H9 (cell line): ENCODE data around the gene TPSB2. TPM values are rescaled to one million over a fixed set of nuclear protein-coding genes. Genes with fewer than 3 reads are reported as not detected.

ENCODE experiments used
- DNase-seq: peaks from one replicate; pipeline ENCODE4 v3.0.0-alpha.2; 2017
- H2AFZ ChIP-seq: one replicate; pipeline ENCODE4 v1.6.1; 2013; ENCODE audit warnings: mild to moderate bottlenecking, low read length, control low read depth, moderate library complexity
- H2AK5ac ChIP-seq: 2 replicates; pipeline ENCODE4 v1.6.1; 2013; ENCODE audit warnings: low read length, control low read depth, mixed read lengths; ENCODE audit not compliant: insufficient read length
- H2BK120ac ChIP-seq: one replicate; pipeline ENCODE4 v1.6.1; 2013; ENCODE audit warnings: low read depth, mild to moderate bottlenecking, low read length, control low read depth, inconsistent platforms; ENCODE audit not compliant: poor library complexity, severe bottlenecking
- H2BK12ac ChIP-seq: 2 replicates; pipeline ENCODE4 v1.6.1; 2013; ENCODE audit warnings: low read length, control low read depth, mixed read lengths, low read depth; ENCODE audit not compliant: insufficient read length
- H2BK15ac ChIP-seq: 2 replicates; pipeline ENCODE4 v1.6.1; 2013; ENCODE audit warnings: low read depth, low read length, control low read depth
- H2BK20ac ChIP-seq: one replicate; pipeline ENCODE4 v1.6.1; 2013; ENCODE audit warnings: low read depth, mild to moderate bottlenecking, low read length, control low read depth, inconsistent platforms; ENCODE audit not compliant: poor library complexity, severe bottlenecking
- H2BK5ac ChIP-seq: 2 replicates; pipeline ENCODE4 v1.6.1; 2013; ENCODE audit warnings: low read length, control low read depth, mixed read lengths; ENCODE audit not compliant: insufficient read length
- H3K14ac ChIP-seq: 2 replicates; pipeline ENCODE4 v1.6.1; 2013; ENCODE audit warnings: low read length, control low read depth; ENCODE audit not compliant: insufficient read depth
- H3K18ac ChIP-seq: 2 replicates; pipeline ENCODE4 v1.6.1; 2013; ENCODE audit warnings: low read depth, mild to moderate bottlenecking, mixed read lengths, low read length, control low read depth; ENCODE audit not compliant: insufficient read length
- H3K23ac ChIP-seq: 2 replicates; pipeline ENCODE4 v1.6.1; 2013; ENCODE audit warnings: low read length, control low read depth, mixed read lengths, low read depth; ENCODE audit not compliant: insufficient read length
- H3K23me2 ChIP-seq: 2 replicates; pipeline ENCODE4 v1.6.1; 2013; ENCODE audit warnings: low read depth, mild to moderate bottlenecking, mixed read lengths, low read length, control low read depth; ENCODE audit not compliant: insufficient read length, poor library complexity, severe bottlenecking
- H3K27ac ChIP-seq: 2 replicates; pipeline ENCODE4 v1.5.1; 2013; ENCODE audit warnings: low read length, control low read depth, mixed read lengths, low read depth; ENCODE audit not compliant: insufficient read length
- H3K27me3 ChIP-seq: 2 replicates; pipeline ENCODE4 v1.6.1; 2013; ENCODE audit warnings: low read length, control low read depth, inconsistent platforms; ENCODE audit not compliant: insufficient read depth
- H3K4ac ChIP-seq: 2 replicates; pipeline ENCODE4 v1.6.1; 2013; ENCODE audit warnings: low read depth, mild to moderate bottlenecking, control low read depth, inconsistent platforms, low read length, moderate library complexity
- H3K4me1 ChIP-seq: 2 replicates; pipeline ENCODE4 v1.6.1; 2013; ENCODE audit warnings: low read length, control low read depth, inconsistent platforms; ENCODE audit not compliant: insufficient read depth
- H3K4me2 ChIP-seq: 2 replicates; pipeline ENCODE4 v1.6.1; 2013; ENCODE audit warnings: low read length, control low read depth, mixed read lengths; ENCODE audit not compliant: insufficient read length, insufficient read depth
- H3K56ac ChIP-seq: 2 replicates; pipeline ENCODE4 v1.6.1; 2013; ENCODE audit warnings: low read depth, mild to moderate bottlenecking, mixed read lengths, low read length, control low read depth; ENCODE audit not compliant: insufficient read length
- H3K79me1 ChIP-seq: 2 replicates; pipeline ENCODE4 v1.6.1; 2013; ENCODE audit warnings: low read depth, mild to moderate bottlenecking, moderate library complexity, low read length, control low read depth, inconsistent platforms; ENCODE audit not compliant: insufficient read depth, poor library complexity, severe bottlenecking
- H3K79me2 ChIP-seq: 2 replicates; pipeline ENCODE4 v1.6.1; 2013; ENCODE audit warnings: low read length, control low read depth, inconsistent platforms; ENCODE audit not compliant: insufficient read depth
- H3K9ac ChIP-seq: 2 replicates; pipeline ENCODE4 v1.6.1; 2013; ENCODE audit warnings: low read length, control low read depth, mixed read lengths; ENCODE audit not compliant: insufficient read length; ENCODE audit errors: extremely low read depth
- H3K9me3 ChIP-seq: one replicate; pipeline ENCODE4 v1.6.1; 2013; ENCODE audit warnings: low read depth, low read length, inconsistent platforms; ENCODE audit not compliant: control insufficient read depth
- H3T11ph ChIP-seq: one replicate; pipeline ENCODE4 v1.6.1; 2013; ENCODE audit warnings: mild to moderate bottlenecking, low read length, control low read depth, inconsistent platforms
- H4K20me1 ChIP-seq: one replicate; pipeline ENCODE4 v1.6.1; 2013; ENCODE audit not compliant: control insufficient read depth, insufficient read length, insufficient read depth
- H4K5ac ChIP-seq: 2 replicates; pipeline ENCODE4 v1.6.1; 2013; ENCODE audit warnings: low read depth, mild to moderate bottlenecking, mixed read lengths, low read length, control low read depth; ENCODE audit not compliant: insufficient read length
- H4K8ac ChIP-seq: replicated peaks from 2 replicates; pipeline ENCODE4 v1.6.1; 2013; ENCODE audit warnings: low read length, control low read depth, mixed read lengths, low read depth; ENCODE audit not compliant: insufficient read length
- H4K91ac ChIP-seq: 2 replicates; pipeline ENCODE4 v1.6.1; 2013; ENCODE audit warnings: low read depth, mild to moderate bottlenecking, moderate library complexity, mixed read lengths, low read length, control low read depth; ENCODE audit not compliant: insufficient read length
- H3K27ac Mint-ChIP-seq, 3 experiments: 2 replicates in 2 of 3; 3 replicates in 1 of 3; pipeline ENCODE4 v1.8.0; 2020 to 2021; ENCODE audit warnings: mixed read lengths in 3 of 3, mild to moderate bottlenecking in 1 of 3, moderate library complexity in 1 of 3
- H3K27me3 Mint-ChIP-seq: 2 replicates; pipeline ENCODE4 v1.8.0; 2021; ENCODE audit warnings: low read depth, mild to moderate bottlenecking, moderate library complexity, mixed read lengths
- H3K36me3 Mint-ChIP-seq, 3 experiments: 2 replicates in 2 of 3; 3 replicates in 1 of 3; pipeline ENCODE4 v1.8.0; 2020 to 2021; ENCODE audit warnings: low read depth in 3 of 3, mixed read lengths in 3 of 3; ENCODE audit not compliant: insufficient read depth in 1 of 3
- H3K4me1 Mint-ChIP-seq, 2 experiments: 2 replicates each; pipeline ENCODE4 v1.8.0; 2020; ENCODE audit warnings: mixed read lengths in 2 of 2
- H3K4me3 Mint-ChIP-seq, 2 experiments: 2 replicates in 1 of 2; 3 replicates in 1 of 2; pipeline ENCODE4 v1.8.0; 2020 to 2021; ENCODE audit warnings: mild to moderate bottlenecking in 2 of 2, mixed read lengths in 2 of 2, moderate library complexity in 1 of 2
- H3K9me3 Mint-ChIP-seq, 2 experiments: 2 replicates in 1 of 2; 3 replicates in 1 of 2; pipeline ENCODE4 v1.8.0; 2020; ENCODE audit warnings: mild to moderate bottlenecking in 2 of 2, mixed read lengths in 2 of 2, moderate library complexity in 1 of 2
- WGBS: extraction: QIAGEN DNeasy Blood & Tissue Kit; methylation state at CpG from one replicate; pipeline ENCODE4 v1.1.7; 2013; ENCODE audit warnings: missing lambda C conversion rate, low lambda C conversion rate, mixed read lengths; ENCODE audit not compliant: insufficient read length; ENCODE audit errors: extremely low coverage; 5-methylcytosine and 5-hydroxymethylcytosine counted together
- total RNA-seq: library from RNA; stranded (reverse); gene quantifications from 2 replicates; pipeline ENCODE4 v1.2.1, GENCODE V29; 2021
- TF ChIP-seq, protein P1 (sequence below): fragments of 200-600 bp; sonication (generic); conservative IDR thresholded peaks from 3 replicates; pipeline ENCODE4 v1.8.0; 2021; ENCODE audit warnings: antibody characterized with exemption, mild to moderate bottlenecking

TPSB2 gene
- total RNA-seq, 1 experiment from 2014 or later = not detected

GRCh38 chr16:1262846-1263221 lies 32.9 kb upstream of the TPSB2 start:
- peaks cover 0 to 4% (median 2%) of the 10 kb centered on the region in 3 experiments; a peak in 3 of 7 replicates for H3K36me3 Mint-ChIP-seq
- Histone ChIP-seq H3K56ac (no peak overlapping the region), H2AFZ (no peak overlapping the region), H3K4ac (no peak overlapping the region), H3K23me2 (no peaks in the 10 kb centered on the region), H2BK5ac (no peak overlapping the region), H2BK12ac (no peak overlapping the region), H3K79me2 (no peaks in the 10 kb centered on the region), H4K20me1 (no peaks in the 10 kb centered on the region), H3K9me3 (no peaks in the 10 kb centered on the region), H2BK20ac (no peak overlapping the region), H4K91ac (no peak overlapping the region), H2AK5ac (no peak overlapping the region), H3K79me1 (no peaks in the 10 kb centered on the region), H4K8ac (no peak overlapping the region), H3K14ac (no peak overlapping the region; the same call in 1 of the 2 replicates), H3K4me2 (no peak overlapping the region), H2BK15ac (no peak overlapping the region), H3K4me1 (no peaks in the 10 kb centered on the region), H3K9ac (no peak overlapping the region), H3K23ac (no peak overlapping the region), H3K27ac (no peak overlapping the region), H3K27me3 (no peaks in the 10 kb centered on the region), H3K18ac (no peak overlapping the region), H2BK120ac (no peak overlapping the region), H4K5ac (no peak overlapping the region), H3T11ph (no peak overlapping the region)
- H3K27me3 Mint-ChIP-seq = peaks cover 44% of the 10 kb centered on the region
- no peak overlapping the region for H3K27ac Mint-ChIP-seq
- no peak overlapping the region for H3K4me3 Mint-ChIP-seq
- peaks cover 11 to 17% of the 10 kb centered on the region in 2 experiments for H3K9me3 Mint-ChIP-seq
- no CpG with 5 or more reads among the region's 9 CpGs for WGBS
- H3K4me1 Mint-ChIP-seq = peaks cover 0 to 11% of the 10 kb centered on the region in 2 experiments; a peak in 3 of 4 replicates
- DNase-seq = no peak
- TF ChIP-seq, protein P1, sequence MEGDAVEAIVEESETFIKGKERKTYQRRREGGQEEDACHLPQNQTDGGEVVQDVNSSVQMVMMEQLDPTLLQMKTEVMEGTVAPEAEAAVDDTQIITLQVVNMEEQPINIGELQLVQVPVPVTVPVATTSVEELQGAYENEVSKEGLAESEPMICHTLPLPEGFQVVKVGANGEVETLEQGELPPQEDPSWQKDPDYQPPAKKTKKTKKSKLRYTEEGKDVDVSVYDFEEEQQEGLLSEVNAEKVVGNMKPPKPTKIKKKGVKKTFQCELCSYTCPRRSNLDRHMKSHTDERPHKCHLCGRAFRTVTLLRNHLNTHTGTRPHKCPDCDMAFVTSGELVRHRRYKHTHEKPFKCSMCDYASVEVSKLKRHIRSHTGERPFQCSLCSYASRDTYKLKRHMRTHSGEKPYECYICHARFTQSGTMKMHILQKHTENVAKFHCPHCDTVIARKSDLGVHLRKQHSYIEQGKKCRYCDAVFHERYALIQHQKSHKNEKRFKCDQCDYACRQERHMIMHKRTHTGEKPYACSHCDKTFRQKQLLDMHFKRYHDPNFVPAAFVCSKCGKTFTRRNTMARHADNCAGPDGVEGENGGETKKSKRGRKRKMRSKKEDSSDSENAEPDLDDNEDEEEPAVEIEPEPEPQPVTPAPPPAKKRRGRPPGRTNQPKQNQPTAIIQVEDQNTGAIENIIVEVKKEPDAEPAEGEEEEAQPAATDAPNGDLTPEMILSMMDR = no peak
